Activated gamma-delta T cell treated with Interleukin-2 at 50 U/mL for 16 hours (primary cell): ENCODE data around the gene LINGO1.

ENCODE experiments used
- DNase-seq: peaks from one replicate; pipeline ENCODE4 v3.0.0-alpha.2; 2020

LINGO1 gene

GRCh38 chr15:77630956-77631744 is 1.6 kb downstream of the LINGO1 start:
- DNase-seq: no peak

- no peak for DNase-seq
Observed at GRCh38 chr15:77630056-77630455, 2.7 kb downstream of the LINGO1 start.

GRCh38 chr15:77629070-77630030 is 3.4 kb downstream of the LINGO1 start:
- no peak for DNase-seq

- no peak for DNase-seq
Observed at GRCh38 chr15:77628010-77628409, 4.7 kb downstream of the LINGO1 start.

GRCh38 chr15:77627581-77627980 is 5.1 kb downstream of the LINGO1 start:
- DNase-seq: no peak

- DNase-seq: no peak
Observed at GRCh38 chr15:77627067-77627466, 5.6 kb downstream of the LINGO1 start.

- no peak for DNase-seq
Observed at GRCh38 chr15:77626002-77626401, 6.7 kb downstream of the LINGO1 start.

- no peak for DNase-seq
Observed at GRCh38 chr15:77625376-77625775, 7.3 kb downstream of the LINGO1 start.

GRCh38 chr15:77624868-77625267 is 7.8 kb downstream of the LINGO1 start:
- DNase-seq: no peak

GRCh38 chr15:77623755-77624524 is 8.8 kb downstream of the LINGO1 start:
- no peak for DNase-seq

- DNase-seq: no peak
Observed at GRCh38 chr15:77622934-77623754, 9.6 kb downstream of the LINGO1 start.

GRCh38 chr15:77622209-77622933 is 10.3 kb downstream of the LINGO1 start:
- no peak for DNase-seq

GRCh38 chr15:77621847-77622208 is 10.9 kb downstream of the LINGO1 start:
- DNase-seq: no peak

GRCh38 chr15:77620960-77621647 is 11.6 kb downstream of the LINGO1 start:
- no peak for DNase-seq

- no peak for DNase-seq
Observed at GRCh38 chr15:77620297-77620696, 12.4 kb downstream of the LINGO1 start.

GRCh38 chr15:77619883-77620282 is 12.8 kb downstream of the LINGO1 start:
- no peak for DNase-seq

GRCh38 chr15:77617476-77618230 is 15.1 kb downstream of the LINGO1 start:
- DNase-seq: no peak

GRCh38 chr15:77616072-77616471 is 16.6 kb downstream of the LINGO1 start:
- DNase-seq: no peak

- no peak for DNase-seq
Observed at GRCh38 chr15:77615472-77615871, 17.2 kb downstream of the LINGO1 start.

GRCh38 chr15:77614251-77614806 is 18.4 kb downstream of the LINGO1 start:
- DNase-seq: no peak
